Liver (tissue), 9 donors: ENCODE measurements around the gene KXD1. TPM values are rescaled to one million over a fixed set of nuclear protein-coding genes. Genes with fewer than 3 reads are reported as not detected.

Source experiments
- DNase-seq: peaks from one replicate; pipeline ENCODE4 v3.0.0-alpha.2; 2017; ENCODE audit warnings: low spot score
- H3K27ac ChIP-seq, 2 donors: one replicate each; pipeline ENCODE4 v1.7.0; 2013; ENCODE audit warnings: inconsistent platforms in 2 of 2, low read length in 2 of 2, control low read depth in 1 of 2, low read depth in 1 of 2, mild to moderate bottlenecking in 1 of 2
- H3K27me3 ChIP-seq, 4 donors: one replicate each; pipeline versions ENCODE4 v1.6.1 to v1.7.0; 2013; ENCODE audit warnings: low read length in 3 of 4, inconsistent platforms in 1 of 4, mild to moderate bottlenecking in 1 of 4, moderate library complexity in 1 of 4; ENCODE audit not compliant: control insufficient read depth in 4 of 4, insufficient read depth in 4 of 4
- H3K36me3 ChIP-seq, 4 donors: one replicate each; pipeline versions ENCODE4 v1.6.1 to v1.7.0; 2013; ENCODE audit warnings: low read length in 3 of 4, mild to moderate bottlenecking in 3 of 4, low read depth in 1 of 4, moderate library complexity in 1 of 4; ENCODE audit not compliant: control insufficient read depth in 4 of 4, insufficient read depth in 3 of 4
- H3K4me1 ChIP-seq, 4 donors: one replicate each; pipeline versions ENCODE4 v1.6.1 to v1.7.0; 2013; ENCODE audit warnings: low read length in 3 of 4, mild to moderate bottlenecking in 3 of 4, moderate library complexity in 1 of 4; ENCODE audit not compliant: control insufficient read depth in 4 of 4, insufficient read depth in 4 of 4
- H3K4me3 ChIP-seq, 3 donors: one replicate each; pipeline versions ENCODE4 v1.6.1 to v1.7.0; 2013; ENCODE audit warnings: low read length in 3 of 3, control low read depth in 1 of 3, low read depth in 1 of 3, mild to moderate bottlenecking in 1 of 3
- H3K9ac ChIP-seq, 2 donors: one replicate each; pipeline ENCODE4 v1.7.0; 2013; ENCODE audit warnings: low read length in 2 of 2, mild to moderate bottlenecking in 2 of 2, moderate library complexity in 2 of 2, control low read depth in 1 of 2, low read depth in 1 of 2
- H3K9me3 ChIP-seq, 4 donors: one replicate each; pipeline versions ENCODE4 v1.6.1 to v1.7.0; 2013; ENCODE audit warnings: low read length in 3 of 4; ENCODE audit not compliant: control insufficient read depth in 4 of 4
- ATF3 ChIP-seq: IDR thresholded peaks from 2 replicates; pipeline ENCODE4 v1.6.1; 2016; ENCODE audit warnings: antibody characterized with exemption
- CTCF ChIP-seq: fragments of 150-350 bp; IDR thresholded peaks from 2 replicates; pipeline ENCODE4 v1.5.1; 2017; ENCODE audit warnings: improper control_type of control experiment, low read depth, low read length; ENCODE audit not compliant: missing input control
- EGR1 ChIP-seq, 2 donors: IDR thresholded peaks; 2 replicates each; pipeline ENCODE4 v1.6.1; 2016 to 2018; ENCODE audit warnings: antibody characterized with exemption in 2 of 2, low read depth in 2 of 2
- FOXA1 ChIP-seq: IDR thresholded peaks from 2 replicates; pipeline ENCODE4 v1.6.1; 2016; ENCODE audit warnings: antibody characterized with exemption
- FOXA2 ChIP-seq: IDR thresholded peaks from 2 replicates; pipeline ENCODE4 v1.6.1; 2016; ENCODE audit warnings: antibody characterized with exemption
- GABPA ChIP-seq, 2 donors: IDR thresholded peaks in 1 of 2; conservative IDR thresholded peaks in 1 of 2; 2 replicates each; pipeline ENCODE4 v1.6.1; 2016; ENCODE audit warnings: antibody characterized with exemption in 2 of 2, mild to moderate bottlenecking in 1 of 2, moderate library complexity in 1 of 2
- HNF4A ChIP-seq, 2 donors: conservative IDR thresholded peaks; 2 replicates each; pipeline ENCODE4 v1.6.1; 2016; ENCODE audit warnings: antibody characterized with exemption in 2 of 2, mild to moderate bottlenecking in 2 of 2
- HNF4G ChIP-seq: IDR thresholded peaks from 2 replicates; pipeline ENCODE4 v1.6.1; 2016; ENCODE audit warnings: antibody characterized with exemption
- JUND ChIP-seq, 2 donors: IDR thresholded peaks; 2 replicates each; pipeline ENCODE4 v1.6.1; 2016; ENCODE audit warnings: antibody characterized with exemption in 2 of 2
- MAX ChIP-seq: IDR thresholded peaks from 2 replicates; pipeline ENCODE4 v1.6.1; 2016; ENCODE audit warnings: antibody characterized with exemption
- NR2F2 ChIP-seq: IDR thresholded peaks from 2 replicates; pipeline ENCODE4 v1.6.1; 2016; ENCODE audit warnings: antibody characterized with exemption
- RAD21 ChIP-seq, 2 donors: IDR thresholded peaks; 2 replicates each; pipeline ENCODE4 v1.6.1; 2016; ENCODE audit warnings: antibody characterized with exemption in 2 of 2, mild to moderate bottlenecking in 2 of 2
- RXRA ChIP-seq, 2 donors: IDR thresholded peaks; 2 replicates each; pipeline ENCODE4 v1.6.1; 2017 to 2018; ENCODE audit warnings: antibody characterized with exemption in 2 of 2, mild to moderate bottlenecking in 1 of 2
- TAF1 ChIP-seq: conservative IDR thresholded peaks from 2 replicates; pipeline ENCODE4 v1.6.1; 2016; ENCODE audit warnings: antibody characterized with exemption, mild to moderate bottlenecking
- ZBTB33 ChIP-seq: IDR thresholded peaks from 2 replicates; pipeline ENCODE4 v1.6.1; 2016; ENCODE audit warnings: antibody characterized with exemption
- WGBS: extraction: QIAGEN DNeasy Blood & Tissue Kit; methylation state at CpG from one replicate; pipeline ENCODE4 v1.1.7; 2013; 5-methylcytosine and 5-hydroxymethylcytosine counted together
- polyA plus RNA-seq, 2 donors: library from polyadenylated mRNA; stranded (reverse) in 1 of 2; unstranded in 1 of 2; fragments of 200-250 nt in 1 of 2; fragments of >200 nt in 1 of 2; fragmentation: Nextera tagmentation in 1 of 2; extraction: Ambion mirVana in 1 of 2; gene quantifications; one replicate each; pipeline versions ENCODE4 v1.2.1 to v1.2.3, GENCODE V29; 2013 to 2015
- total RNA-seq, 2 donors: library from RNA; depleted of rRNA; stranded (reverse); fragments of >200 nt; gene quantifications; one replicate each; pipeline ENCODE4 v1.2.3, GENCODE V29; 2014
- donor health status: healthy.
- donor health status: healthy.
- donor health status: healthy.
- donor health status: healthy.
- donor health status: healthy.

The KXD1 gene
- total and polyA plus RNA-seq, 4 donors, result 31.8 to 53.6 (median 43.4) TPM

- Histone ChIP-seq H3K9ac (no peak overlapping the region), H3K4me3 (no peak overlapping the region), H3K9me3 (no peaks in the 10 kb centered on the region), H3K36me3 (peaks cover 0 to 34% (median 12%) of the 10 kb centered on the region in 4 donors), H3K27ac (no peak overlapping the region), H3K4me1 (peaks cover 0 to 7% (median 2%) of the 10 kb centered on the region in 4 donors), H3K27me3 (no peaks in the 10 kb centered on the region)
- 98% methylated on average over 4 of the region's 4 CpGs for WGBS
- TF ChIP-seq HNF4G (no peak), CTCF (no peak), NR2F2 (no peak), ATF3 (no peak), RXRA (IDR thresholded peaks at IDR 0.05) (no peak)
- no peak for DNase-seq
These were observed 24.6 kb upstream of the KXD1 start for GRCh38 chr19:18533058-18533457.

- no peak for TF ChIP-seq TAF1
- TF ChIP-seq FOXA2, result no peak
- no peak for TF ChIP-seq ATF3
- TF ChIP-seq ZBTB33, result no peak
- no peak for TF ChIP-seq HNF4A (conservative IDR thresholded peaks at IDR 0.05)
- no peak for TF ChIP-seq FOXA1
- no peak for TF ChIP-seq RXRA (IDR thresholded peaks at IDR 0.05)
- TF ChIP-seq GABPA (IDR thresholded peaks at IDR 0.05 in 1 of 2, conservative IDR thresholded peaks at IDR 0.05 in 1 of 2), result no peak
- TF ChIP-seq CTCF, result no peak
- TF ChIP-seq RAD21 (IDR thresholded peaks at IDR 0.05), result no peak
- no peak for TF ChIP-seq JUND (IDR thresholded peaks at IDR 0.05)
- no peak for TF ChIP-seq HNF4G
- no peak for TF ChIP-seq EGR1 (IDR thresholded peaks at IDR 0.05; ENCODE audit: low read depth in 2 of 2)
- no peak for TF ChIP-seq MAX
- Histone ChIP-seq H3K4me1 (peaks cover 0 to 12% (median 3%) of the 10 kb centered on the region in 4 donors), H3K36me3 (peaks cover 6 to 44% (median 13%) of the 10 kb centered on the region in 4 donors), H3K4me3 (no peak overlapping the region), H3K9me3 (no peaks in the 10 kb centered on the region), H3K27me3 (no peaks in the 10 kb centered on the region), H3K9ac (no peak overlapping the region), H3K27ac (no peak overlapping the region)
- WGBS, result 95% methylated on average over 10 of the region's 10 CpGs
- no peak for DNase-seq
These were observed 21.2 kb upstream of the KXD1 start for GRCh38 chr19:18536475-18536874.
